Panc1 (cell line): ENCODE results near the gene SFRP5. TPM values are rescaled to one million over a fixed set of nuclear protein-coding genes. Genes with fewer than 3 reads are reported as not detected.

Experiments
- ATAC-seq: fragments of 200-7000 bp; cut with Tn5 transposase; 2 replicates; pipeline ENCODE4 v1.9.1; 2020; ENCODE audit warnings: mild to moderate bottlenecking, moderate library complexity
- BruUV-seq: library from RNA; stranded (reverse); fragments of 400-500 nt; replicated peaks from 2 replicates; lab custom pipeline; 2021; lab: Mats Ljungman, UMichigan
- CTCF ChIA-PET: fragments of 300-600 bp; sonication (Branson Sonifier 250); formaldehyde crosslinking; loops from one replicate; lab custom pipeline; 2022; ENCODE audit warnings: antibody characterized with exemption; lab: Charles Lee
- POLR2A ChIA-PET: fragments of 300-600 bp; sonication (Branson Sonifier 250); formaldehyde crosslinking; loops from one replicate; lab custom pipeline; 2022; ENCODE audit warnings: antibody characterized with exemption; lab: Charles Lee
- DNase-seq: peaks from one replicate; pipeline ENCODE4 v3.0.0-alpha.2; 2010; ENCODE audit warnings: low read depth, low spot score
- H3K27ac ChIP-seq: 2 replicates; pipeline ENCODE4 v1.5.1; 2011; ENCODE audit warnings: mild to moderate bottlenecking, low read length, inconsistent platforms
- H3K27me3 ChIP-seq: fragments of 200-500 bp; sonication (Bioruptor generic); 2 replicates; pipeline ENCODE4 v1.6.0; 2014; ENCODE audit warnings: low read length, inconsistent platforms; ENCODE audit not compliant: control insufficient read depth, insufficient read depth
- H3K36me3 ChIP-seq: fragments of 200-500 bp; sonication (Bioruptor generic); 2 replicates; pipeline ENCODE4 v1.5.1; 2014; ENCODE audit warnings: inconsistent platforms, mild to moderate bottlenecking, low read length, moderate library complexity; ENCODE audit not compliant: control insufficient read depth, insufficient read depth
- H3K4me1 ChIP-seq: 2 replicates; pipeline ENCODE4 v1.5.1; 2011; ENCODE audit warnings: inconsistent platforms, mild to moderate bottlenecking, low read length, moderate library complexity; ENCODE audit not compliant: control insufficient read depth, insufficient read depth
- H3K4me3 ChIP-seq, 2 experiments: 2 replicates each; pipeline ENCODE4 v1.5.1; 2011 to 2012; ENCODE audit warnings: low read depth in 2 of 2, low read length in 2 of 2, mild to moderate bottlenecking in 2 of 2, inconsistent platforms in 1 of 2, moderate library complexity in 1 of 2
- H3K9me3 ChIP-seq: fragments of 200-500 bp; sonication (Bioruptor generic); 2 replicates; pipeline ENCODE4 v1.5.1; 2014; ENCODE audit warnings: low read depth, mild to moderate bottlenecking, inconsistent platforms, low read length, moderate library complexity; ENCODE audit not compliant: control insufficient read depth, insufficient read depth
- CTCF ChIP-seq: fragments of 450-650 bp; IDR thresholded peaks from 2 replicates; pipeline ENCODE4 v1.5.1; 2017; ENCODE audit warnings: mild to moderate bottlenecking
- POLR2AphosphoS5 ChIP-seq: IDR thresholded peaks from 2 replicates; pipeline ENCODE4 v1.6.1; 2012; ENCODE audit warnings: mild to moderate bottlenecking, low read depth, low read length, moderate library complexity
- REST ChIP-seq, 2 experiments: IDR thresholded peaks; 2 replicates each; pipeline ENCODE4 v1.6.1; 2011 to 2012; ENCODE audit warnings: low read depth in 2 of 2, control low read depth in 1 of 2, low read length in 1 of 2, mild to moderate bottlenecking in 1 of 2, moderate library complexity in 1 of 2; ENCODE audit not compliant: insufficient read depth in 1 of 2
- SIN3A ChIP-seq: IDR thresholded peaks from 2 replicates; pipeline ENCODE4 v1.6.1; 2012; ENCODE audit warnings: low read depth, mild to moderate bottlenecking, low read length, moderate library complexity, borderline replicate concordance; ENCODE audit not compliant: insufficient read depth
- TCF7L2 ChIP-seq: IDR thresholded peaks from 2 replicates; pipeline ENCODE4 v1.6.1; 2011; ENCODE audit warnings: mild to moderate bottlenecking, low read depth, low read length, inconsistent platforms
- in situ Hi-C: cut with HindIII; loops from 2 replicates; pipeline ENCODE4 v1.10.0; 2016; ENCODE audit warnings: low sequenced_read_pairs, low pct_unique_long_range_greater_than_20kb
- intact Hi-C: fragments of 100-400 bp; cut with micrococcal nuclease; formaldehyde crosslinking; loops from one replicate; pipeline ENCODE4 v1.10.0; 2022; ENCODE audit not compliant: unreplicated experiment
- total RNA-seq: library from RNA; stranded (reverse); gene quantifications from one replicate; pipeline ENCODE4 v1.2.1, GENCODE V29; 2021; ENCODE audit not compliant: unreplicated experiment

SFRP5 gene
- total RNA-seq, 1 experiment from 2014 or later, result 0.64 TPM

- H3K27ac ChIP-seq, result no peak overlapping the region
- peaks cover 14% of the 10 kb centered on the region for H3K27me3 ChIP-seq
- DNase-seq (no peak), ATAC-seq (no peak)
- no TSS peak for BruUV-seq
- TF ChIP-seq POLR2AphosphoS5, result no peak
- no peak for TF ChIP-seq SIN3A
- TF ChIP-seq TCF7L2, result no peak
- TF ChIP-seq REST (IDR thresholded peaks at IDR 0.05; ENCODE audit: insufficient read depth in 1 of 2, low read depth in 2 of 2, low read length in 1 of 2), result no peak
- no peak for TF ChIP-seq CTCF
- POLR2A ChIA-PET, result no interaction called here
- no peaks in the 10 kb centered on the region for H3K36me3 ChIP-seq
- H3K9me3 ChIP-seq, result peaks cover 8% of the 10 kb centered on the region; the same call in 1 of the 2 replicates
- intact Hi-C loops (loop anchor here (10.0 kb wide), 1 partner anchor 248 kb away; no protein-coding TSS in a partner anchor), in situ Hi-C loops (no loop called here)
- no peak overlapping the region for H3K4me3 ChIP-seq
- no peaks in the 10 kb centered on the region for H3K4me1 ChIP-seq
- CTCF ChIA-PET, result interaction anchor here (0.6 kb wide), 1 partner anchor 80 kb away, joined by 3 read pairs; no protein-coding TSS in a partner anchor
Measured at GRCh38 chr10:97796651-97797050, 24.9 kb upstream of the SFRP5 start.

- intact Hi-C loops (loop anchor here (10.0 kb wide), 1 partner anchor 249 kb away; no protein-coding TSS in a partner anchor), in situ Hi-C loops (no loop called here)
- ChIA-PET CTCF (no interaction called here), POLR2A (no interaction called here)
- Histone ChIP-seq H3K27me3 (peaks cover 14% of the 10 kb centered on the region), H3K27ac (no peak overlapping the region), H3K36me3 (no peaks in the 10 kb centered on the region), H3K9me3 (peaks cover 8% of the 10 kb centered on the region; the same call in 1 of the 2 replicates), H3K4me1 (no peaks in the 10 kb centered on the region), H3K4me3 (no peak overlapping the region)
- no peak for TF ChIP-seq POLR2AphosphoS5
- BruUV-seq, result no TSS peak
- ATAC-seq (no peak), DNase-seq (no peak)
Measured at GRCh38 chr10:97795886-97796285, 24.1 kb upstream of the SFRP5 start.
